Heart left ventricle (tissue), 13 donors: ENCODE measurements around the gene DNAJB6.

Experiments used
- POLR2A ChIP-seq, 2 donors: fragments of 450-650 bp; IDR thresholded peaks; one replicate each; pipeline ENCODE4 v1.6.1; 2017; ENCODE audit warnings: antibody characterized with exemption in 2 of 2, mild to moderate bottlenecking in 2 of 2, moderate library complexity in 2 of 2
- TF ChIP-seq, protein P1 (sequence below), 12 donors: fragments of 200-600 bp; sonication (generic) in 4 of 12; IDR thresholded peaks; one replicate each; pipeline versions ENCODE4 v1.5.0 to v1.8.0; 2018 to 2022; ENCODE audit warnings: antibody characterized with exemption in 12 of 12, mild to moderate bottlenecking in 5 of 12
- donor health status: ischemic (EF 13 %, LVEDD 7.1; RV severe dilation, severe dysfunction).
- donor health status: DM: no; HTN: yes; CAD: no.
- donor health status: DM: no; HTN: no; CAD: no.
- donor health status: ischemic (EF 25% LVEDD 6.9; RV normal size, moderate dysfunction).
- donor health status: ischemic (EF 25% LVEDD 5.7; RV mildly dilated, moderate dysfunction).
- donor health status: ischemic (EF 35%, LVEDD 5.7; RV mildly dilated, moderate dysfunction).
- donor health status: nonischemic (EF 11% LVEDD 7.7; RV severe dilation, severe dysfunction).
- donor health status: DM: yes; HTN: yes; CAD: no.
- donor health status: PGD.
- donor health status: ischemic (EF 29% LVEDD 5.4; RV normal size, mild dysfunction).
- donor health status: nonischemic (EF 23%, LVEDD 6.1; RV moderate dilation, normal function).

DNA sequence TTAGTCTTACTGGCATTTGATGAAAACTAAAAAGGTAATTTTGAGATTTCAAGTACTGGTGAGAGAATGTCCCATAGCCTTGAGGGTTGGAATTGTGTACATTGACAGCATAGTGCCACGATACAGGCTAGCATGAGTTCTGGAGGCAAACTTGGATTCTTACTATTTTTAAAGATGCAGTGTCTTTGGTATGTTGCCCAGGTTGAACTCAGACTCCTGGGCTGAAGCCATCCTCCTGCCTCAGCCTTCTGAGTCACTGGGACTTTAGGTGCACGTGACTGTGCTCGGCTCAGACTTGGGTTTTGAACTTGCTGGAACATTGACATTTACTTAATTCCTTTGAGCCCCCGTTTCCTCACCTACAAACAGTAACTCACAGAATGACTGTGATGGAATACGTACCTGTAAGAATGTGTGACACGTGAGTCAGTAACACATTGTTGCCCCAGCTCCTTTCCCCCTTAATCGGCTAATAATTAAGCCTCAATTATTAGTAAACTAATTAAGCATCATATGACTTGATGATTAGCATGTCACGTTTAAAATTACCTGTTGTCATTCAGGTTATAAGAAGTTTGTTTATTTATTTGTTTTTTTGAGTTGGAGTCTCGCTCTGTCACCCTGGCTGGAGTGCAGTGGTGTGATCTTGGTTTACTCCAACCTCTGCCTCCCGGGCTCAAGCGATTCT is 10.6 kb downstream of the DNAJB6 start:
- TF ChIP-seq, protein P1, sequence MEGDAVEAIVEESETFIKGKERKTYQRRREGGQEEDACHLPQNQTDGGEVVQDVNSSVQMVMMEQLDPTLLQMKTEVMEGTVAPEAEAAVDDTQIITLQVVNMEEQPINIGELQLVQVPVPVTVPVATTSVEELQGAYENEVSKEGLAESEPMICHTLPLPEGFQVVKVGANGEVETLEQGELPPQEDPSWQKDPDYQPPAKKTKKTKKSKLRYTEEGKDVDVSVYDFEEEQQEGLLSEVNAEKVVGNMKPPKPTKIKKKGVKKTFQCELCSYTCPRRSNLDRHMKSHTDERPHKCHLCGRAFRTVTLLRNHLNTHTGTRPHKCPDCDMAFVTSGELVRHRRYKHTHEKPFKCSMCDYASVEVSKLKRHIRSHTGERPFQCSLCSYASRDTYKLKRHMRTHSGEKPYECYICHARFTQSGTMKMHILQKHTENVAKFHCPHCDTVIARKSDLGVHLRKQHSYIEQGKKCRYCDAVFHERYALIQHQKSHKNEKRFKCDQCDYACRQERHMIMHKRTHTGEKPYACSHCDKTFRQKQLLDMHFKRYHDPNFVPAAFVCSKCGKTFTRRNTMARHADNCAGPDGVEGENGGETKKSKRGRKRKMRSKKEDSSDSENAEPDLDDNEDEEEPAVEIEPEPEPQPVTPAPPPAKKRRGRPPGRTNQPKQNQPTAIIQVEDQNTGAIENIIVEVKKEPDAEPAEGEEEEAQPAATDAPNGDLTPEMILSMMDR (IDR thresholded peaks at IDR 0.05) = no peak
- TF ChIP-seq POLR2A (IDR thresholded peaks at IDR 0.05) = no peak
